ENCODE results near the gene CTNNA3.
A peak's percentile ranks its signal among the peaks of the same experiment; 100 is the strongest.

The CTNNA3 gene

DNA sequence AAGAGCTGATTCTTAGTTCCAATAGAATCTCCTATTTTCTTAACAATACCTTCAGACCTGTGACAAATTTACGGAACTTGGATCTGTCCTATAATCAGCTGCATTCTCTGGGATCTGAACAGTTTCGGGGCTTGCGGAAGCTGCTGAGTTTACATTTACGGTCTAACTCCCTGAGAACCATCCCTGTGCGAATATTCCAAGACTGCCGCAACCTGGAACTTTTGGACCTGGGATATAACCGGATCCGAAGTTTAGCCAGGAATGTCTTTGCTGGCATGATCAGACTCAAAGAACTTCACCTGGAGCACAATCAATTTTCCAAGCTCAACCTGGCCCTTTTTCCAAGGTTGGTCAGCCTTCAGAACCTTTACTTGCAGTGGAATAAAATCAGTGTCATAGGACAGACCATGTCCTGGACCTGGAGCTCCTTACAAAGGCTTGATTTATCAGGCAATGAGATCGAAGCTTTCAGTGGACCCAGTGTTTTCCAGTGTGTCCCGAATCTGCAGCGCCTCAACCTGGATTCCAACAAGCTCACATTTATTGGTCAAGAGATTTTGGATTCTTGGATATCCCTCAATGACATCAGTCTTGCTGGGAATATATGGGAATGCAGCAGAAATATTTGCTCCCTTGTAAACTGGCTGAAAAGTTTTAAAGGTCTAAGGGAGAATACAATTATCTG is 768.6 kb downstream of the CTNNA3 start:
- no peak for DNase-seq

DNA sequence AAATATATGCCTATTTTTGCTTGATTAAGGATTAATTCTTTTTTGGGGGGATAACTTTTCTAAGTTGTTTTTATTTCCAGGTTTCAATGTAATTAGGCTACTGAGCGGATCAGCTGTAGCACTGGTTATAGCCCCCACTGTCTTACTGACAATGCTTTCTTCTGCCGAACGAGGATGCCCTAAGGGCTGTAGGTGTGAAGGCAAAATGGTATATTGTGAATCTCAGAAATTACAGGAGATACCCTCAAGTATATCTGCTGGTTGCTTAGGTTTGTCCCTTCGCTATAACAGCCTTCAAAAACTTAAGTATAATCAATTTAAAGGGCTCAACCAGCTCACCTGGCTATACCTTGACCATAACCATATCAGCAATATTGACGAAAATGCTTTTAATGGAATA is 769.2 kb downstream of the CTNNA3 start:
- DNase-seq: no peak

DNA sequence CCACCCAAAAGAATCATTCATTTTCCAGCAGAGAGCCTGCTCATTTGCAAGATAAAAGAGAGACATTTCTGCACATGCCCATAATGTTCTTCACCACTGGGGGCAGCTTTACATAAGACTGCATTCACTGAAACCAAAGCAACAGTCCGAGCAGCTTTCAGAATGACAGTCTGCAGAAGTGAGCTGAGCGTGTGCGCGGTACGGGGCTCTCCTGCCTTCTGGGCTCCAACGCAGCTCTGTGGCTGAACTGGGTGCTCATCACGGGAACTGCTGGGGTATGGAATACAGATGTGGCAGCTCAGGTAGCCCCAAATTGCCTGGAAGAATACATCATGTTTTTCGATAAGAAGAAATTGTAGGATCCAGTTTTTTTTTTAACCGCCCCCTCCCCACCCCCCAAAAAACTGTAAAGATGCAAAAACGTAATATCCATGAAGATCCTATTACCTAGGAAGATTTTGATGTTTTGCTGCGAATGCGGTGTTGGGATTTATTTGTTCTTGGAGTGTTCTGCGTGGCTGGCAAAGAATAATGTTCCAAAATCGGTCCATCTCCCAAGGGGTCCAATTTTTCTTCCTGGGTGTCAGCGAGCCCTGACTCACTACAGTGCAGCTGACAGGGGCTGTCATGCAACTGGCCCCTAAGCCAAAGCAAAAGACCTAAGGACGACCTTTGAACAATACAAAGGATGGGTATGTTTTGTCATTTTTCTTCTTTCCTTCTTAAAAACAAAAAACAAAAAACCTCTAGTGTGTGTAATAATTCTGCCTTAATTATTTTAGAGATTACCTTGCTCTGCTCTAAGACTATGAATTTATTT is 769.9 kb downstream of the CTNNA3 start, which contains the start of gene LRRTM3:
Gene LRRTM3 (plus strand): TSS at position 141 of the 820 bp plus-strand sequence.
- peak in 2 of 5 experiments; percentile 1 to 84 for DNase-seq

DNA sequence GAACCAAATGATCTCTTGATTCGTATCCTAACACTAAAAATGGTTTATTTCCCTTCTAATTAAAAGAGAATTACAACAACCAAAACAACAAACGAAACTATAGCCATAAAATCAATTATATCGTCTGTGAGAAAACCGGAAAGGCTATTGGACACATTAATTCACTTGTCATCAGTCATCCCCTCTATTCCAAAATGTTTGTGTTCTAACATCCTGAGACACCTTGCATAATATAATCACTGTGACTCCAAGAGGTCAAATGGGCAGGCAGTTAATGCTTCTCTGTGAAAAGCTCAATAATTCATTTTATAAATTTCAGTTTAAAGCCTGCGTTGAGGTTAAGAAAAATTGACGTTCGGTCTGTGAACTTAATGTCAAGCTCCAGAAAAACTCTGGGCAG is 770.6 kb downstream of the CTNNA3 start:
- no peak for DNase-seq

DNA sequence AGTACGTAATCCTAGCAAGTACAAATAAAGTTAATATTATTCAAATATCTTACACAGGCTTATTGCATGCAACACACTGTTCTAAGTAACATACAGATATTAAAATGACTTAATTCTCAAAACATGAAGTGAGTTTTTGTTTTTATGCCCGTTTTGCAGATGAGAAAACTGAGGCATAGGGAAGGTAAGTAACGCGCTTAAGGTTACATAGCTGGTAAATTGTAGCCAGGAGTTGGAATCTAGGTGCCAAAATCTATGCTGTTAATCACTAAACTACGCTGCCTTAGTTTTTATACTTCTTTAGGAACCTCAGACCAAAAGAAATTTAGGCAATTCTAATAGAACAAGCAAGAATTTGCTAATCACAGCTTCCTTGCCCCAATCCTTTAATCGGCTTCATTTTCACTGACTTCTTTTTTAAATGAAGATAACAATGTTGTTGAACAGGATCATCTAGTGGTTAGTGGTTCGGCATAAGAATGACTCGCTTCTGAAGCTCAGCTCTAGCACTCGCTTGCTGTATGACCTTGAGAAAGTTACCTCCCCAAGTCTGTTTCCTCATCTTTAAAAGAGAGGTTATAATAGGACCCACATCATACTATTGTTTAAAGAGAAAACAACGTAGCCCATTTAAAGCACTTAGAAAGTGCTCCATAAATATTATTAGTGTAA is 771.2 kb downstream of the CTNNA3 start:
- DNase-seq: peak in 1 of 5 experiments; percentile 27

DNA sequence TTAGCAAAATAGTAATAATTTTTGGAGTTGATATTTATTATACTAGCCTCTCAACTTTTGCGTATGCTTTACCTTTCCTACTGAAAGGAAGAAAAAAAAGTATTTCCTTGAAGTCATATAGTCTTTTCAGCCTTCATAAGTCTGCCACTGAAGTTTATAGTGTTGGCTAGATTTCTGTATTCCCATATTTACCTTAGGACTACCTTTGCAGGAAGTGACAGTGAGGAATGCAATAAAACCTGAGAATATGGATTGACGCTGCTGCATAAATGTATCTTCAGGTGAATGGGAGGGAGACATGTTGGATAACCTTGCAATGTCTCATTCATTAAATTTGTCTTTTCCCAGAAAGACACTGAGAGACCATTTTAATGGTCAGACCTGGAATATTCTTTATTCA is 776.7 kb downstream of the CTNNA3 start:
- no peak for DNase-seq

DNA sequence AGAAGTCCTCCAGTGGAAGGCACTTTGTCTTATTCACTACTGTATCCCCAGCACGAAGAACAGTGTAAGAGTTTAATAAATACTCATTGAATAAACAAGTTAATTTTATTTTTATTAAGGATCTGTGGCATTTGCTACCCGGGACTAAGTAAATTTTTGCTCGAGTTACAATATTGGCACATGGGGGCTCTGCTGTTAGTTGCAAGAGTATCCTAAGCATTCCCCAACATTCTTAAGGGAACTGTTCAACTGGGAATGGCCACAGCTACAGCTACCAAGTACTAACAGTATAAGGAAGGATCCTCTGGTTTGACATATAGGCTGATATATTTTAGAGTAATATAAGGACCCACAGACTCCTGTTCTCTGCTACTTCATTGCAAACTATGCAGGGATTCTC is 778.9 kb downstream of the CTNNA3 start:
- no peak for DNase-seq

DNA sequence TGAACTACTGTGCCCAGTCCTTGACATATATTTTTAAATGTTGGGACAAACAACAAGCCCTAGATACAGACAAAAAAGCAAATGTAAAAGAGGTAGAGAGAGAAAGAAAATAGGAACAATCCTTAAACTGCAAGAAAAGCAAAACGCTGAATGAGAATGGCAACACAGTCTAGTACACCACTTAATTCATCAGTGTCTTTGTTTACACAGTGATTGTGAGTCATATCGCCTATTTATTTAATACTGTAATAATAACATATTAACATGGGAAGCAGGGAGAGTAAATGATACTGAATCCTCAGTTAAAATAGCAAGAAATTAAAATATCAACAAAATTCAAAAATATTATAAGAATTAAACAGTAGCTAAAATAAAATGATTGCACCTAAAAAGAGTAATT is 780.0 kb downstream of the CTNNA3 start:
- no peak for DNase-seq

DNA sequence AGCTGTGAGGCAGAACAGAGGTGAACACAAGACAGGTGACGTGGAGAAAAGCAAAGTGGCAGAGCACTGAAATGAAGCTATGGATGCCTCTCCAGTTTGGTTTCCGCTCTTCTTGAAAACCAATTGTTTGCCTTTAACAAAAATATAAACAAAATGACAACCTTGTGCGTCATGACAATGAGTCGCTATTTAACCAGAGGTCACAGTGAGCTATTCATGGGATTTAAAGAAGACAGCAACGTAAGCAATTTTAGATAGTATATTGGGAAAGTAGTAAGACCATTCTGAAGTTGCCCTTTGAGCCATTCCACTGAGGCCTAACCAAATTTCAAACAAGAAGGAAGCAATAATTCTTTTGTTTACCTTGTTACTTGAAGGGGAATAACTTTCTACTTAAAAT is 785.3 kb downstream of the CTNNA3 start:
- DNase-seq: no peak

DNA sequence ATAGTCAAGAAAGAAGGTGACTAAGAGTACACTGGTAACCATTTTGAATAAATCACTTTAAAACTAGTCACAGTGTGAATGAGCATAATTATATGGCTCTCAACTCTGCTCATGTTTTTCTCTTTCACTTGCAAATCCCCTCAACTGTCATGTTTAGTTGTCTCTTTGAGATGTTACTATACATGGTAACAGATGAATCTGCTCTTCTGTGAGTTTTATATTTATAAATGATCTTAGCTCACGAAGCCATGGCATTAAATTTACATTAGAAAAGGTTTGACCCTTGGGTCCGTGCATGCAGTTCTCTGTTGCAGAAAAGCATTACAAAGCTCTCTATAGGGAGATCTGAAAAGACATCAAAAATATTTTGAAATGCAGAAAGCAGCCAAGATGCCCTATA is 803.1 kb downstream of the CTNNA3 start:
- no peak for DNase-seq

DNA sequence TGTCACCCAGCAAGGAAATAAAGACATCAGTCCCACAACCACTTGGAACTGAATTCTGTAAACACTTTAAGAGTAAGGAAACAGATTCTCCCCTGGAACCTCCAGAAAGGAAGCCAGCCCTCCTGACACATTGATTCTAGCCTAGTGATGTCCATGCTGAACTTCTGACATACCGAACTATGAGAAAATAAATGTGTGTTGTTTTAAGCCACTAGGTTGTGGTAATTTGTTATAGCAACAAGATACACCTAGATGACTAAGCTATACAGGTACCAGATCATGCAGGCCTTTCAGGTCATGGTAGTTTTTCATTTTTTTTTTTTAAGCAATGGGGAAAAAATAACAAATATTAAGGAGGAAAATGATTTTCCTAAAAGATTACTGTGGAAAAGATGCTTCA is 807.8 kb downstream of the CTNNA3 start:
- DNase-seq: no peak

DNA sequence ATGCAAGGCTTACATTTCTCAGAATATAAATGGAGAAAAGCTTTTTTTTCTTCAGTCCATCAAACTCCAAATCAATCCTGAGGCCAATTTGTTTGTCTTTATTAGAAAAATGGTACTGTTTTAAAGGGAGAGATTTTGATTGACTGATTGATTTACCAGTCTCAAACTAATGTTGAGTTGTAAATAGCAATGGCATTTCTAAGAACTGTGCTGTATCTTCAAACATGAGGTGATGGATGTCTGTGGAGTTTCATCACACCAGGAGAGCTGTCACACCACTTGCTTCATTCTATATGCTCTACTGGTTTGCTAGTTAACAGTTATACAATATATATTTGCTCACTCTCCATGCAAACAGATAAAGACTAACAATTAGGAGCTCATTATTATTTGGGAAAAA is 809.1 kb downstream of the CTNNA3 start:
- DNase-seq: no peak

DNA sequence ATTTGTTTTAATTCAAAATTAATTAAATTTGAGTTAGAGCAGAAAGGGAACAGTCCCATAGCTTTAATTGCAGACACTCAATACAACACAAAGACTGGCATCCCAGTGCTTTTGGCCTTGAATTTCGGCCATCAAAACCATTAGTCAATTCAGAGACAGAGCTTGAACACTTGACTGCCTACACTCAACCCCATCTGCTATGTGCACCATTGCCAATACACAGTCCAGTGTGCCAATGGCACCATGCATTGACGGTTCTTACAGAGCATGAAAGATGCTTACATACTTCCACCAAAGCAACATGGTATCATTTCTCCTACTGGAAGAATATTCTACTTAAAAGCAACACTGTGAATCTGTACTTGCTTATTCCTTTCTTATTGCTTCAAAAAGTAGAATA is 813.7 kb downstream of the CTNNA3 start:
- DNase-seq: no peak

DNA sequence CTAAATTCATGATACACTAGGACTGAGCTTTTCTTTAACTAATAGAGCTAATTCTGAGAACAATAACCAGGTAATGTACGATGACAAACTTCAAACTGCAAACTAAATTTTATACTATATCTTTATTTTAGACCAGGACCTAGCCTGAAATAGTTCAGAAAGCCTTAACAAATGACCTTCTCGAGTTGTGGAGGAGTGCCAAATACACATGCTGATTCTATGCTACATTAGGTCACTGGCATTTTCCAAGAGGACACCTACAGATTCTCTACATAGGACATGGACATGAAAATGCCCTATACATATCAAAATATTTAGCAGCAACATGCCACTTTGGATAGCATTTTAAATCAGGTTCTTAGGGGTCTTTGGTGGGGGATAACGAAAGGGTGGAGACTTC is 814.2 kb downstream of the CTNNA3 start:
- DNase-seq: no peak

DNA sequence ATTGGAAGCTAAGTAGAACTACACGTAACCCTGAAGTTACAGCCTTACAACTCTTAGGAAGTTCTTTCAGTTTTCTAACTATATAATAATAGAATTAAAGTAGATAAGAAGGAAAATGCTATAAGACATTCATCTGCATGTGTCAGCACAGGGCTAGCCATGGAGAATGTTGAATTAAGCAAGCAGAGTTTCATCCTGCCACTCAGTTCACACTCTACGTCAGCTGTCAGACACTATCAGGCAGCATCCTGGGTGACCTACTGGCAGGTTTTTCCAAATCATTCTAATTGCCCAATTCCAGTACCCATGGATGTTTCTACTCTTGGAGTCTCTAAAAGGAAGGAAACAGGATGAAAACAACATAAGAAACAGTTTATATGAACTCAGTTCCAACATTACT is 815.2 kb downstream of the CTNNA3 start:
- no peak for DNase-seq

DNA sequence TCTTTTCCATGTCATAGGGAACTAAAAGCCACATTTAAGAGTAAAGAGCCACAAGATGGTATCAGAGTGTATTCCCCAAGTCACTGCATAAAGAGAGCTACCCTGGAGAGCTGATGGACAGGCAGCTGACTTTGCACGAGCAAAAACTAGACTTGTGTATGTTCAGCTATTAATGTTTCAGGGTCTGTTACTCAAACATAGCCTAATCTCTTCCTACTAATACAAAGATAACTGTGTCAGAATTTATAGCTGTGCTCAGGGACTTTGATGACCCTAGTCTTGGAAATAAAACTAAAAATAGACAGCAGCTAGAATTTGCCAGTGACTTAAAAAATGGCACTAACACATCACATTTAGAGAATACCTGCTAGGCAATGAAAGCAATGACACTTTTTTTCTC is 815.7 kb downstream of the CTNNA3 start:
- DNase-seq: no peak

DNA sequence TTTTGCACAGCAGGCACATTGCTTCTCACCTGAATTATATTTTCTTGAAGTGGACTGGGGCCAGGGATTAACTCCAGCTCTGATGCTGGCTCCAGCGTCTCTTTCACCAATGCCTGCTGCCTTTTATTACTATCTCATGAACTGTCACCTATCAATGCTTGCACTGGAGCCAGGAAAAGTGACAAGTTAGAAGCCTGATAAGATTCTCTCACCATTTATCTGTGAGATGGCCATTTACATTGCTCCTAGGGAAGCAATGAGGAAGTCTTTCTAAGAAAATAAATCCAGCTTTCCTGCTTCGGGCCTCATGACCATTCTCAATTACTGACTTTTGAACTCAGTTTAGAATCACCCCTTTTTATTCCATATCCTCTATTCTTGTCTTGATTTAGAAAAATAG is 818.6 kb downstream of the CTNNA3 start:
- no peak for DNase-seq

DNA sequence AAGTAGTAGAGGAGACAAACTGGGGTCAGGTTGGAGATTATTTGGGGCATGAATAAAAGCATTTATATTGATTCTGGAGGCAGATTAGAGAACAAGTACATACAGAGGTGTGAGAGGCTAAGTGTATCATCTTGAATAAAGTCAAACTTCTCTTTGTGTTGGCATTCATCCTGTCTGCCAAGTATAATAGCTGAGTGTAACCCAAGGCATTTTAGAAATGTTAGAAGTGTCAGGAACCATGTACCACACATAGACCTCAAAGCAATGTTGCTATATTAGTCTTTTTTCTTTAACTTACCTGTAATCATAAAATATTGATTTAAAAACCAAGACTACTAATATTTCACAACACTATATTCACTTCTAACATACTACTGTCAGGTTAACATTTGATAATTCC is 826.4 kb downstream of the CTNNA3 start:
- no peak for DNase-seq

DNA sequence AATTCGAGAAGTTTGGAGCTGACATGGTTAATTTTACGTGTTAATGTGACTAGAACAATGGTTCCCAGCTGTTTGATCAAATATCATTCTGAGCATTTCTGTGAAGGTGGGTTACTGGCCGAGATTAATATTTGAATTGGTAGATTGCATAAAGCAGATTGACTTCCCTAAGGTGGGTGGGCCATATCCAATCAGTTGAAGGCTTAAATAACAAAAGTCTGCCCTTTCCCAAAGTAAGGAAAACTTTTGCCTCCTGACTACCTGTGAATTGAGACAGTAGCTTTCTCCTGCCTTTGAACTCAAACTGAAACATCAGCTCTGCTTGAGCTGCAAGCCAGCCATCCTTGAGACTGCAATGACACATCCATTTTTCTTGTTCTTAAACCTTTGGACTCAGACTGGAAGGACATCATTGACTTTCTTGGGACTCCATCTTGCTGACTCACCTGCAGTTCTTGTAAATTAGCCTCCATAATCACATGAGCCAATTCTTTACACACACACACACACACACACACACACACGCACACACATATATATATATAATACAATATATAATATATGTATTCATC is 833.2 kb downstream of the CTNNA3 start:
- DNase-seq: no peak

DNA sequence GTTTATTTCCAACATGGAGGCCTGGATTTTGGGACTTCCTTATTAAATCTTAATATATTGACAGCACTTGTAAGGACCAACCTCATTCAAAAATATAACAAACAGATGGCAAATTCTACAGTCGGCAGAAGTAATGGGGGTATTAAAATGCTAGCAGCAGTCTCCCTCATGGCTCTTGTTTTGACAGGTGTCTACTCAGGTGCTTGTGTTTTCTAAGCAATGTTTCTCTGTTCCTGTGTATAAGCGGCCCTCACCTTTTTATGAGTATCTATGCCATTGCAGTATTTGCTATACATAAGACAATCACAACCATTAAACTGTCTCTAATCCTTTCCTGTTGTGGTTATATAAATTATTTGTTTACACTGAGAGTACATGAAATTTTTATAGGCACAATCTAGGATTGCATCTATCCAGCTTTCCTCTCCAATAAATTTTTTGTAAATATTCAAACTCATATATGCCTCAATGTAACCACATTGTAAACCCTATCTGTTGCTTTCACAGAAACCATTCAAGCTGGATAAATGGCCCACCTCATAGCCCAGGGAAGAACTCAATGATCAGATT is 835.5 kb downstream of the CTNNA3 start:
- no peak for DNase-seq

DNA sequence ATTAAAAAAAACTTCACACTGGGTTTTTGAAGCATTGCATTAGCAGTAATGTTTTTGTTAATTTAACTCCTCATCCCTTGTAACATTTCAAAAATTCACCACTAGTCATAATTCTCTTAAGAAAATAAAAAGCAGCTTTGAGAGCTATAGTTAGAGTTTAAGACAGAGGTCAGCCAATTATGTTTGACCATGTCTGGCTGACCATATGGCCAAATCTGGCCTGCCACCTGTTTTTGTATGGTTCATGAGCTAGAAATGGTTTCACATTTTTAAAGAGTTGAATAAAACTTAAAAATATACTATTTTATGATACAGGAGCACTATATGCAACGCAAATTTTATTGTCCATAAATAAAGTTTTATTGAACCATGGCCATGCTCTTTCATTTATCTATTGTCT is 843.2 kb downstream of the CTNNA3 start:
- no peak for DNase-seq

DNA sequence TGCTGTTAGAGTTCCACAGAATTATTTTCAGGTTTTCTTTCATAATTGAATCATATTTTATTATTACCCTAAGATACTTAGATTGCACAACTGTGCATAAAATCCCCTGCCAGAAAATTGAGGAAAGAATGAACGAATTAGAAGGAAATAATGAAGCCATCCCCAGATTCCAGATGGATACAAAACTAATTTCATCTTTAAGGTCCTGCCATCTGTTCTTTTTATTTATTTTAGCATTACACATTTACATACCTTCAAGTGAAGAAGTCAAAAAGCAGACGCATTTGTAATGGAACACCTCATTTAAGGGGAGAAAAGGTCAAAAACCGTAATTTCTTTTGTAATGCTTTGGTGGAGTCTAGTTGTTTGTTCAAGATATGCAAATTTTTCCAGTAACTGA is 847.1 kb downstream of the CTNNA3 start:
- no peak for DNase-seq

Measured in T-helper 2 cell (primary cell).